Retinal pigment epithelial cell (primary cell): ENCODE data around the gene LPCAT2.

Experiments
- DNase-seq: peaks from one replicate; pipeline ENCODE4 v3.0.0-alpha.2; 2010; ENCODE audit warnings: low read depth
- H3K4me3 ChIP-seq: 2 replicates; pipeline ENCODE4 v1.5.1; 2011; ENCODE audit warnings: mild to moderate bottlenecking, low read length, control low read depth, moderate library complexity
- CTCF ChIP-seq: conservative IDR thresholded peaks from 2 replicates; pipeline ENCODE4 v1.5.1; 2011; ENCODE audit warnings: low read depth, low read length, control low read depth, inconsistent platforms

The LPCAT2 gene

DNA sequence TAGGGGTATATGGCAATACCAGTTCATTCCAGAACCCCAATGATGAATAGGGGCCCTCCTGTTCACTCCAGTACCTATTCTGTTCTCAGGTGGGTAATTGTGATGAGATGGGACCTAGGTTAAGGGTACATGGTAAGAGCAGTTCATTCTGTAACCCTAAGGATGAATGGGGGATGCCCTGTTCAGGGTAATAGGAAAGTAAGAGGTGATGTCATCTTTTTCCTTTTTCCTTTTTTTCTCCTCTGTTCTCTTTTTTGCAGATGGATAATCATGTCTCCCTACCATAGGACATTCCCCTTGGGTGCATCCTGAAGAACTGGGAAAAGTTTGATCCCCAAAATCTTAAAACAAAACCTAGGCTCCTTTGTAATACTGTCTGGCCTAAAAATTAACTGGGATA, 121.9 kb downstream of the LPCAT2 start:
- no peak overlapping the region for H3K4me3 ChIP-seq
- no peak for TF ChIP-seq CTCF
- no peak for DNase-seq

DNA sequence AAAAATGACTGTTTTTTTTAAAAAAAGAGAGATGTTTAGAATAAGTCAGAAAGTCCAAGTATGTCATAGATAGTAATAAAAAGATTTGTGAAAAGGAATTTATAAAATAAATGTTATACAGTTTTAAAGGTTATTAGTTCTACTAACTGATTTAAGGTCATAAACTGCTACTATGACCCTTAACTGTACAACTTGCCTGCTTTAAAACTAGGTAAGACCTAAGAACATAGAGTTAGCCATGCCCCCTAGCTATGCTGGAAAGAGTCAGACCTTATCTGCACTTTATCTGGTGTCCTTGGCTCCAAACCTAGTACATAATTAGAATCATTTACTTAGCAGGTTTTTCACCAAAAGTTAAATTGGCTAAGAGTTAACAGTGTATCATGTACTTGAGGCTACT, 123.4 kb downstream of the LPCAT2 start:
- H3K4me3 ChIP-seq, result no peak overlapping the region
- TF ChIP-seq CTCF, result no peak
- no peak for DNase-seq

DNA sequence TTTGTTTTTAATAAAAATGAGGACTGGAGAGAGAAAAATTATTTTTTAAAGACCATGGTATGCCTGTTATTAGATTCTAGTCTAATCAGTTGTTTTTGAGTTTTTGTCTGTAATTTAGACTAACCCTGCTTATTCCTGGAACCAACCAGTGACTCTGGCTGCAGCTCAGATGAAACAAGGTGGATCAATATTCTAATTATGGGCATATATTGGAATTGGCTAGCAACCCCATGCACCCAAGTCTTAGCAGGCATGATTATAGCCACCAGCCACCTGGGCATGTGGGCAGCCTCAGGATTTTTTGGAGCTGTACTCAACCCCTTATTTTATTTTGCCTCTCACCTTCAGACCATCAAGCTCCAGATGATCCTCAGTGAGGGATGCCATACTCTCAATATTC, 125.3 kb downstream of the LPCAT2 start:
- no peak overlapping the region for H3K4me3 ChIP-seq
- DNase-seq, result no peak
- TF ChIP-seq CTCF, result no peak
